Loucy (cell line): ENCODE data around the gene S100A13.

ENCODE experiments used
- H2AFZ ChIP-seq: fragments of 200-600 bp; sonication (generic); 2 replicates; pipeline ENCODE4 v1.6.0; 2016; ENCODE audit warnings: antibody characterized with exemption, mild to moderate bottlenecking, low read length, moderate library complexity
- H3F3A ChIP-seq: fragments of 200-600 bp; 2 replicates; pipeline ENCODE4 v1.6.0; 2016; ENCODE audit warnings: antibody characterized with exemption, low read depth, mild to moderate bottlenecking
- H3K27me3 ChIP-seq: fragments of 200-600 bp; sonication (generic); 2 replicates; pipeline ENCODE4 v1.6.1; 2014; ENCODE audit warnings: low read length, mild to moderate bottlenecking; ENCODE audit not compliant: insufficient read depth, poor library complexity, severe bottlenecking
- H3K36me3 ChIP-seq: fragments of 200-600 bp; sonication (generic); 2 replicates; pipeline ENCODE4 v1.6.1; 2016; ENCODE audit warnings: low read length; ENCODE audit not compliant: insufficient read depth
- H3K4me1 ChIP-seq: fragments of 200-600 bp; sonication (generic); 2 replicates; pipeline ENCODE4 v1.5.1; 2014; ENCODE audit warnings: low read length, mild to moderate bottlenecking; ENCODE audit not compliant: insufficient read depth, poor library complexity, severe bottlenecking
- H3K4me2 ChIP-seq: fragments of 200-600 bp; sonication (generic); 2 replicates; pipeline ENCODE4 v1.6.0; 2014; ENCODE audit warnings: antibody characterized with exemption, low read length, low read depth, mild to moderate bottlenecking; ENCODE audit not compliant: poor library complexity, severe bottlenecking
- H3K4me3 ChIP-seq: fragments of 200-600 bp; sonication (generic); 2 replicates; pipeline ENCODE4 v1.5.1; 2014; ENCODE audit warnings: low read length, mild to moderate bottlenecking, mixed read lengths; ENCODE audit not compliant: poor library complexity, severe bottlenecking
- H3K79me2 ChIP-seq: fragments of 200-600 bp; sonication (generic); 2 replicates; pipeline ENCODE4 v1.6.1; 2014; ENCODE audit warnings: low read length; ENCODE audit not compliant: insufficient read depth
- H3K9ac ChIP-seq: fragments of 200-600 bp; sonication (generic); 2 replicates; pipeline ENCODE4 v1.6.0; 2014; ENCODE audit warnings: mild to moderate bottlenecking, low read depth, low read length, moderate library complexity; ENCODE audit not compliant: poor library complexity, severe bottlenecking
- H3K9me2 ChIP-seq: fragments of 200-600 bp; sonication (generic); replicated peaks from 2 replicates; pipeline ENCODE4 v1.6.1; 2016; ENCODE audit warnings: low read depth, low read length, mixed read lengths
- H3K9me3 ChIP-seq: fragments of 200-600 bp; sonication (generic); 2 replicates; pipeline ENCODE4 v1.6.1; 2014; ENCODE audit warnings: mild to moderate bottlenecking, antibody characterized with exemption, low read length, low read depth; ENCODE audit not compliant: insufficient read depth
- H4K20me1 ChIP-seq: fragments of 200-600 bp; sonication (generic); 2 replicates; pipeline ENCODE4 v1.6.0; 2014; ENCODE audit warnings: antibody characterized with exemption, low read length, mild to moderate bottlenecking; ENCODE audit not compliant: insufficient read depth, poor library complexity, severe bottlenecking
- CTCF ChIP-seq: fragments of 200-600 bp; sonication (generic); conservative IDR thresholded peaks from 2 replicates; pipeline ENCODE4 v1.5.1; 2014; ENCODE audit warnings: mild to moderate bottlenecking, antibody characterized with exemption, low read length
- EZH2phosphoT487 ChIP-seq: fragments of 200-600 bp; IDR thresholded peaks from 2 replicates; pipeline ENCODE4 v1.6.1; 2018; ENCODE audit warnings: antibody characterized with exemption, mild to moderate bottlenecking, moderate library complexity, borderline replicate concordance

The S100A13 gene

GRCh38 chr1:153569465-153569864, 57.8 kb downstream of the S100A13 start:
- no peaks in the 10 kb centered on the region for H4K20me1 ChIP-seq
- H3K9me3 ChIP-seq: no peaks in the 10 kb centered on the region
- no peak overlapping the region for H2AFZ ChIP-seq
- H3K36me3 ChIP-seq: no peaks in the 10 kb centered on the region
- H3K79me2 ChIP-seq: no peaks in the 10 kb centered on the region
- H3K4me2 ChIP-seq: no peak overlapping the region
- peaks cover 41% of the 10 kb centered on the region for H3K4me1 ChIP-seq
- no peak overlapping the region for H3K9ac ChIP-seq
- H3K9me2 ChIP-seq: no peaks in the 10 kb centered on the region
- TF ChIP-seq EZH2phosphoT487 (no peak), CTCF (no peak)
- no peak overlapping the region for H3K4me3 ChIP-seq
- H3K27me3 ChIP-seq: no peaks in the 10 kb centered on the region
- H3F3A ChIP-seq: no peaks in the 10 kb centered on the region
